22Rv1 (cell line): Measurements from ENCODE around the gene PRKCQ.
"Not testable (repeated sequence)": the region's sequence is repeated elsewhere in the genome, so short reads cannot be mapped to it uniquely, and the experiment has no call there.

Experiments used
- H3K27ac ChIP-seq: fragments of 450-650 bp; 2 replicates; pipeline ENCODE4 v1.5.1; 2017
- CTCF ChIP-seq: fragments of 450-650 bp; IDR thresholded peaks from 2 replicates; pipeline ENCODE4 v1.5.1; 2017; ENCODE audit warnings: mild to moderate bottlenecking
- ZFX ChIP-seq: fragments of 450-650 bp; IDR thresholded peaks from 2 replicates; pipeline ENCODE4 v1.6.1; 2017; ENCODE audit warnings: antibody characterized with exemption, borderline replicate concordance

PRKCQ gene

GRCh38 chr10:6588845-6589244 is 8.8 kb upstream of the PRKCQ start:
- no peak overlapping the region for H3K27ac ChIP-seq
- no peak for TF ChIP-seq ZFX
- TF ChIP-seq CTCF = no peak

- H3K27ac ChIP-seq = no peak overlapping the region
- TF ChIP-seq ZFX (no peak), CTCF (no peak)
These were observed 8.0 kb upstream of the PRKCQ start for GRCh38 chr10:6588082-6588481.

GRCh38 chr10:6586501-6586900 is 6.4 kb upstream of the PRKCQ start:
- TF ChIP-seq CTCF (no peak), ZFX (no peak)
- no peak overlapping the region for H3K27ac ChIP-seq

- TF ChIP-seq CTCF = no peak
- no peak for TF ChIP-seq ZFX
These were observed 3.4 kb upstream of the PRKCQ start for GRCh38 chr10:6583447-6583846.

GRCh38 chr10:6582913-6583312 is 2.8 kb upstream of the PRKCQ start:
- not testable (repeated sequence) for H3K27ac ChIP-seq

More at GRCh38 chr10:6583447-6583846, 3.4 kb upstream of the PRKCQ start:
- no peak overlapping the region for H3K27ac ChIP-seq

GRCh38 chr10:6582298-6582697 is 2.2 kb upstream of the PRKCQ start:
- H3K27ac ChIP-seq = no peak overlapping the region
- no peak for TF ChIP-seq CTCF
- no peak for TF ChIP-seq ZFX

GRCh38 chr10:6581778-6582228 is 1.7 kb upstream of the PRKCQ start:
- no peak overlapping the region for H3K27ac ChIP-seq
- TF ChIP-seq CTCF = no peak
- no peak for TF ChIP-seq ZFX

- H3K27ac ChIP-seq = not testable (repeated sequence)
These were observed 1.1 kb upstream of the PRKCQ start for GRCh38 chr10:6581223-6581622.
